ENCODE results near the gene NAT9.

DNA sequence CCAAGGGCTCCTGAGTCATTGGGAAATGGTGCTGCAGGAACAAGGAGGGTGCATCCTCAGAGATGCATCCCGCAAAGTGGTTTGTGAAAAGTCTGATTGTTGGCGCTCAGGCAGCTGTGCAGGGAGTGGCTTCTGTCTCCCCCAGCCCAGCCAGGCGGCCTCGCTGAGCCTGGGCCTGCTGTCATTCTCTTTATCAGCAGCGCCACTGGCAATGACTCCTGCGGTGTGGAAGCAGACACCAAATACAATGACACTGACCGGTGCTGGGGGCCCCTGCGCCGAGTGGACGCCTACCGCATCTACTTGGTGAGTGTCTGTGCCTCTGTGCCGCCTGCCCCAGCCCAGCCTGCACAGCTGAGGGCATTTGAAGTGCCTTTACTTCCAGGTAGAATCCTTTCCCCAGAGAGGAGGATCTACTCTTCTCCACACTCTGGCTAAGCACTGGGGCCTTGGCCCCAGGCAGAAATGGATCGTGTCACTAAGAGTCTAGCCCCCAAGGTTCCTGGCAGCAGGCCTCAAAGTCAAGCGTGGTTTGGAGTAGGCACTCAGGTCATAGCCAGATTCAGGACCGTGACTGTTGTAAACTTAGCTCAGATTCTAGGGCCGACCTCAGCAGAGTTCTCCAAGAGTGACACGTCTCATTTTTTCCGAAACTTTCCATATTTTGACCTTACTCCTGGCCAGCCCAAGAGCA lies 19.3 kb upstream of the NAT9 start:
- TF ChIP-seq, protein P1, sequence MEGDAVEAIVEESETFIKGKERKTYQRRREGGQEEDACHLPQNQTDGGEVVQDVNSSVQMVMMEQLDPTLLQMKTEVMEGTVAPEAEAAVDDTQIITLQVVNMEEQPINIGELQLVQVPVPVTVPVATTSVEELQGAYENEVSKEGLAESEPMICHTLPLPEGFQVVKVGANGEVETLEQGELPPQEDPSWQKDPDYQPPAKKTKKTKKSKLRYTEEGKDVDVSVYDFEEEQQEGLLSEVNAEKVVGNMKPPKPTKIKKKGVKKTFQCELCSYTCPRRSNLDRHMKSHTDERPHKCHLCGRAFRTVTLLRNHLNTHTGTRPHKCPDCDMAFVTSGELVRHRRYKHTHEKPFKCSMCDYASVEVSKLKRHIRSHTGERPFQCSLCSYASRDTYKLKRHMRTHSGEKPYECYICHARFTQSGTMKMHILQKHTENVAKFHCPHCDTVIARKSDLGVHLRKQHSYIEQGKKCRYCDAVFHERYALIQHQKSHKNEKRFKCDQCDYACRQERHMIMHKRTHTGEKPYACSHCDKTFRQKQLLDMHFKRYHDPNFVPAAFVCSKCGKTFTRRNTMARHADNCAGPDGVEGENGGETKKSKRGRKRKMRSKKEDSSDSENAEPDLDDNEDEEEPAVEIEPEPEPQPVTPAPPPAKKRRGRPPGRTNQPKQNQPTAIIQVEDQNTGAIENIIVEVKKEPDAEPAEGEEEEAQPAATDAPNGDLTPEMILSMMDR (IDR thresholded peaks at IDR 0.05), result no peak
- TF ChIP-seq POLR2A (IDR thresholded peaks at IDR 0.05), result no peak
